K562 (cell line): ENCODE data around the gene BTBD2. TPM values are rescaled to one million over a fixed set of nuclear protein-coding genes. Genes with fewer than 3 reads are reported as not detected.

Experiments used
- ADNP ChIP-seq: fragments of 200-800 bp; sonication (Bioruptor generic); IDR thresholded peaks from 2 replicates; pipeline ENCODE4 v1.6.1; 2016; ENCODE audit warnings: missing genetic modification characterization, missing compliant biosample characterization
- ATF6 ChIP-seq: sonication (generic); formaldehyde crosslinking; IDR thresholded peaks from 2 replicates; pipeline ENCODE4 v1.4.0; 2020; ENCODE audit warnings: mild to moderate bottlenecking, missing genetic modification reagents
- CAMTA2 ChIP-seq: fragments of 250-450 bp; sonication (Bioruptor Pico); conservative IDR thresholded peaks from 2 replicates; pipeline ENCODE4 v1.5.1; 2022
- ETV6 ChIP-seq, 3 experiments: fragments of 150-350 bp in 1 of 3; sonication (generic) in 1 of 3; formaldehyde crosslinking in 1 of 3; IDR thresholded peaks; 2 replicates each; pipeline versions ENCODE4 v1.6.1 to v1.8.0; 2014 to 2022; ENCODE audit warnings: borderline replicate concordance in 2 of 3, low read depth in 2 of 3, antibody characterized with exemption in 1 of 3, low read length in 1 of 3, mild to moderate bottlenecking in 1 of 3, missing genetic modification reagents in 1 of 3
- EWSR1 ChIP-seq: fragments of 450-650 bp; IDR thresholded peaks from 2 replicates; pipeline ENCODE4 v1.6.1; 2018; ENCODE audit warnings: borderline replicate concordance, mild to moderate bottlenecking, low read depth, moderate library complexity; ENCODE audit not compliant: partially characterized antibody
- RBM14 ChIP-seq: fragments of 200-400 bp; formaldehyde crosslinking; IDR thresholded peaks from 2 replicates; pipeline ENCODE4 v1.6.1; 2018; ENCODE audit warnings: low read depth, mild to moderate bottlenecking, low read length, moderate library complexity, borderline replicate concordance; ENCODE audit not compliant: insufficient read depth
- SMARCA5 ChIP-seq: fragments of 450-650 bp; IDR thresholded peaks from 2 replicates; pipeline ENCODE4 v1.6.1; 2016
- SRSF1 ChIP-seq: fragments of 200-400 bp; formaldehyde crosslinking; IDR thresholded peaks from 2 replicates; pipeline ENCODE4 v1.6.1; 2017; ENCODE audit warnings: mild to moderate bottlenecking, low read depth, low read length, moderate library complexity
- U2AF2 ChIP-seq: fragments of 200-400 bp; formaldehyde crosslinking; optimal IDR thresholded peaks from 2 replicates; pipeline ENCODE3; 2017; ENCODE audit warnings: low read depth, mild to moderate bottlenecking, low read length
- ZNF407 ChIP-seq: fragments of 450-650 bp; IDR thresholded peaks from 2 replicates; pipeline ENCODE4 v1.6.1; 2016; ENCODE audit warnings: low read depth
- ZNF77 ChIP-seq: fragments of 250-450 bp; sonication (Bioruptor Pico); IDR thresholded peaks from 2 replicates; pipeline ENCODE4 v1.5.0; 2020
- polyA plus RNA-seq, 8 experiments: library from polyadenylated mRNA; depleted of rRNA in 4 of 8; stranded (reverse) in 5 of 8; unstranded in 3 of 8; fragments of >200 nt; fragmentation: Nextera tagmentation in 2 of 8; fragmentation: Illumina TruSeq in 1 of 8; extraction: Ambion mirVana in 2 of 8; extraction: Trizol in 1 of 8; gene quantifications; 2 replicates each; pipeline versions ENCODE4 v1.2.1 to v1.2.3, GENCODE V29; 2011 to 2014; ENCODE audit warnings: inconsistent platforms in 1 of 8, missing spikeins in 1 of 8
- total RNA-seq, 7 experiments: library from RNA; depleted of rRNA in 6 of 7; stranded (reverse); fragments of >200 nt in 6 of 7; fragmentation: Illumina TruSeq in 2 of 7; extraction: Trizol in 2 of 7; gene quantifications; 2 replicates each; pipeline versions ENCODE4 v1.2.1 to v1.2.3, GENCODE V29; 2011 to 2021; ENCODE audit warnings: low replicate concordance in 1 of 7
- TF ChIP-seq, protein P1 (sequence below): sonication (generic); formaldehyde crosslinking; IDR thresholded peaks from 2 replicates; pipeline ENCODE4 v1.8.0; 2022; ENCODE audit warnings: mild to moderate bottlenecking, missing genetic modification reagents

BTBD2 gene
- total and polyA plus RNA-seq, 9 of the 15 experiments (the other 6 are each of a cell fraction or from before 2014, with no cell fraction given), result 0.10 to 15.6 (median 6.9) TPM

DNA sequence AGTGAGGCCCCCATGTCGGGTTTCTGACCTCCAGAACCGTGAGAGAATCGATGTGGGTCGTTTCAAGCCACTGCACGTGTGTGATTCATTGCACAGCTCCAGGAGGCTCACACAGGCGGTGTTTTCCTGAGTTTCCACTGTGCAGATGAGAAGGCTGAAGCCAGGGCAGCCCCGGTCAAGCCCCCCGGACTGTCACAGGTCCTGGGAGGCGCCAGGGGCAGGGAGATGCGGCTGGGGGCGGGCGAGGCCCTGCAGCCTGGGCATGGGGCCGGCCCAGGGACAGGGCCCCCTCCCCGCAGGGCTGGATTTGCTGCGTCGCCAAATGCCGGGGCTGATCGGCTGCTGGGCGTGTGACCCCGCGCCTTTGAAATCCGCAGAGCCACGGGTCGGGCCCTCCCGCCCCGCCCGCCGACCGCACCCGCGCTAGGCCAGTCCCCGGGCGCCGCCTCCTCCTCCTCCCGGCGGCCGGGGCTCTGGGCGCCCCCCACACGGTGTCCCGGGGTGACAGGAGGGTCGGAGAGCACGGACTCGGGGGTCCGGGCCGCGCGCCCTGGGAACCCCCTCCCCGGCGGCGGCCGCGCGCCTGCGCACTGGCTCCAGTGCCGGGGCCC lies 45.5 kb upstream of the BTBD2 start (continued):
- TF ChIP-seq CAMTA2 (CRISPR knock-in tag) (no peak), EWSR1 (no peak), ADNP (tag) (no peak), ATF6 (CRISPR knock-in tag) (no peak), ZNF407 (no peak), SMARCA5 (no peak), ETV6 (IDR thresholded peaks at IDR 0.05; ENCODE audit: borderline replicate concordance in 1 of 2, low read depth in 2 of 2, low read length in 1 of 2) (no peak), ETV6 (CRISPR knock-in tag; IDR thresholded peaks at IDR 0.05; ENCODE audit: borderline replicate concordance) (no peak), U2AF2 (no peak), ZNF77 (no peak), RBM14 (no peak), SRSF1 (no peak)
- TF ChIP-seq, protein P1, sequence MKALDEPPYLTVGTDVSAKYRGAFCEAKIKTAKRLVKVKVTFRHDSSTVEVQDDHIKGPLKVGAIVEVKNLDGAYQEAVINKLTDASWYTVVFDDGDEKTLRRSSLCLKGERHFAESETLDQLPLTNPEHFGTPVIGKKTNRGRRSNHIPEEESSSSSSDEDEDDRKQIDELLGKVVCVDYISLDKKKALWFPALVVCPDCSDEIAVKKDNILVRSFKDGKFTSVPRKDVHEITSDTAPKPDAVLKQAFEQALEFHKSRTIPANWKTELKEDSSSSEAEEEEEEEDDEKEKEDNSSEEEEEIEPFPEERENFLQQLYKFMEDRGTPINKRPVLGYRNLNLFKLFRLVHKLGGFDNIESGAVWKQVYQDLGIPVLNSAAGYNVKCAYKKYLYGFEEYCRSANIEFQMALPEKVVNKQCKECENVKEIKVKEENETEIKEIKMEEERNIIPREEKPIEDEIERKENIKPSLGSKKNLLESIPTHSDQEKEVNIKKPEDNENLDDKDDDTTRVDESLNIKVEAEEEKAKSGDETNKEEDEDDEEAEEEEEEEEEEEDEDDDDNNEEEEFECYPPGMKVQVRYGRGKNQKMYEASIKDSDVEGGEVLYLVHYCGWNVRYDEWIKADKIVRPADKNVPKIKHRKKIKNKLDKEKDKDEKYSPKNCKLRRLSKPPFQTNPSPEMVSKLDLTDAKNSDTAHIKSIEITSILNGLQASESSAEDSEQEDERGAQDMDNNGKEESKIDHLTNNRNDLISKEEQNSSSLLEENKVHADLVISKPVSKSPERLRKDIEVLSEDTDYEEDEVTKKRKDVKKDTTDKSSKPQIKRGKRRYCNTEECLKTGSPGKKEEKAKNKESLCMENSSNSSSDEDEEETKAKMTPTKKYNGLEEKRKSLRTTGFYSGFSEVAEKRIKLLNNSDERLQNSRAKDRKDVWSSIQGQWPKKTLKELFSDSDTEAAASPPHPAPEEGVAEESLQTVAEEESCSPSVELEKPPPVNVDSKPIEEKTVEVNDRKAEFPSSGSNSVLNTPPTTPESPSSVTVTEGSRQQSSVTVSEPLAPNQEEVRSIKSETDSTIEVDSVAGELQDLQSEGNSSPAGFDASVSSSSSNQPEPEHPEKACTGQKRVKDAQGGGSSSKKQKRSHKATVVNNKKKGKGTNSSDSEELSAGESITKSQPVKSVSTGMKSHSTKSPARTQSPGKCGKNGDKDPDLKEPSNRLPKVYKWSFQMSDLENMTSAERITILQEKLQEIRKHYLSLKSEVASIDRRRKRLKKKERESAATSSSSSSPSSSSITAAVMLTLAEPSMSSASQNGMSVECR (CRISPR knock-in tag), result no peak; the same call in 1 of the 2 replicates
